ENCODE results near the gene ARMCX6.
A peak's percentile ranks its signal among the peaks of the same experiment; 100 is the strongest.

Gene ARMCX6

GRCh38 chrX:101642093-101642492 lies 24.3 kb upstream of the ARMCX6 start:
- DNase-seq (no peak), ATAC-seq (ENCODE audit: insufficient read depth, low read depth) (no peak)
- Histone ChIP-seq H2AFZ (ENCODE audit: low read depth, low read length) (no peak overlapping the region), H4K20me1 (ENCODE audit: insufficient read depth, low read length) (no peaks in the 10 kb centered on the region), H3K27me3 (ENCODE audit: insufficient read depth, low read length, poor library complexity) (no peaks in the 10 kb centered on the region), H3K36me3 (ENCODE audit: insufficient read depth, low read length) (no peaks in the 10 kb centered on the region), H3K4me1 (ENCODE audit: insufficient read depth, low read length) (no peaks in the 10 kb centered on the region), H3K9ac (ENCODE audit: low read depth, low read length) (no peak overlapping the region), H3K79me2 (ENCODE audit: insufficient read depth, low read length) (no peaks in the 10 kb centered on the region), H3K9me3 (ENCODE audit: insufficient read depth, low read length, severe bottlenecking) (no peaks in the 10 kb centered on the region), H3K4me2 (ENCODE audit: insufficient read depth, low read length) (no peak overlapping the region), H3K27ac (ENCODE audit: low read length) (no peak overlapping the region), H3K4me3 (ENCODE audit: low read depth in 1 of 2, low read length in 2 of 2) (no peak overlapping the region)
- no peak for TF ChIP-seq EZH2 (IDR thresholded peaks at IDR 0.05; ENCODE audit: borderline replicate concordance, low read depth, low read length, severe bottlenecking)
- no peak for TF ChIP-seq CTCF (IDR thresholded peaks at IDR 0.05; ENCODE audit: borderline replicate concordance, extremely low read depth, low read length, poor library complexity, severe bottlenecking)

GRCh38 chrX:101639583-101639982 lies 21.8 kb upstream of the ARMCX6 start:
- ATAC-seq (ENCODE audit: insufficient read depth, low read depth) (no peak), DNase-seq (no peak)
- Histone ChIP-seq H4K20me1 (ENCODE audit: insufficient read depth, low read length) (no peaks in the 10 kb centered on the region), H2AFZ (ENCODE audit: low read depth, low read length) (no peak overlapping the region), H3K9me3 (ENCODE audit: insufficient read depth, low read length, severe bottlenecking) (no peaks in the 10 kb centered on the region), H3K27me3 (ENCODE audit: insufficient read depth, low read length, poor library complexity) (no peaks in the 10 kb centered on the region), H3K4me1 (ENCODE audit: insufficient read depth, low read length) (no peaks in the 10 kb centered on the region), H3K9ac (ENCODE audit: low read depth, low read length) (no peak overlapping the region), H3K27ac (ENCODE audit: low read length) (no peak overlapping the region), H3K4me2 (ENCODE audit: insufficient read depth, low read length) (no peak overlapping the region), H3K4me3 (ENCODE audit: low read depth in 1 of 2, low read length in 2 of 2) (no peak overlapping the region), H3K36me3 (ENCODE audit: insufficient read depth, low read length) (no peaks in the 10 kb centered on the region), H3K79me2 (ENCODE audit: insufficient read depth, low read length) (no peaks in the 10 kb centered on the region)
- TF ChIP-seq EZH2 (IDR thresholded peaks at IDR 0.05; ENCODE audit: borderline replicate concordance, low read depth, low read length, severe bottlenecking) (no peak), CTCF (IDR thresholded peaks at IDR 0.05; ENCODE audit: borderline replicate concordance, extremely low read depth, low read length, poor library complexity, severe bottlenecking) (no peak)

- no peak for TF ChIP-seq CTCF (IDR thresholded peaks at IDR 0.05; ENCODE audit: borderline replicate concordance, extremely low read depth, low read length, poor library complexity, severe bottlenecking)
- TF ChIP-seq EZH2 (IDR thresholded peaks at IDR 0.05; ENCODE audit: borderline replicate concordance, low read depth, low read length, severe bottlenecking): no peak
- peak; percentile 45 for DNase-seq
- H3K27ac ChIP-seq (ENCODE audit: low read length): no peak overlapping the region
Measured at GRCh38 chrX:101619364-101619763, 1.6 kb upstream of the ARMCX6 start.

GRCh38 chrX:101605728-101606127 lies 12.1 kb downstream of the ARMCX6 start:
- Histone ChIP-seq H3K27me3 (ENCODE audit: insufficient read depth, low read length, poor library complexity) (peaks cover 3% of the 10 kb centered on the region), H2AFZ (ENCODE audit: low read depth, low read length) (no peak overlapping the region), H3K9me3 (ENCODE audit: insufficient read depth, low read length, severe bottlenecking) (no peaks in the 10 kb centered on the region), H3K27ac (ENCODE audit: low read length) (no peak overlapping the region), H3K79me2 (ENCODE audit: insufficient read depth, low read length) (no peaks in the 10 kb centered on the region), H3K9ac (ENCODE audit: low read depth, low read length) (no peak overlapping the region), H3K4me2 (ENCODE audit: insufficient read depth, low read length) (no peak overlapping the region), H3K4me3 (ENCODE audit: low read depth in 1 of 2, low read length in 2 of 2) (no peak overlapping the region), H3K36me3 (ENCODE audit: insufficient read depth, low read length) (no peaks in the 10 kb centered on the region), H3K4me1 (ENCODE audit: insufficient read depth, low read length) (no peaks in the 10 kb centered on the region), H4K20me1 (ENCODE audit: insufficient read depth, low read length) (no peaks in the 10 kb centered on the region)
- ATAC-seq (ENCODE audit: insufficient read depth, low read depth): no peak
- DNase-seq: no peak
- TF ChIP-seq CTCF (IDR thresholded peaks at IDR 0.05; ENCODE audit: borderline replicate concordance, extremely low read depth, low read length, poor library complexity, severe bottlenecking) (no peak), EZH2 (IDR thresholded peaks at IDR 0.05; ENCODE audit: borderline replicate concordance, low read depth, low read length, severe bottlenecking) (no peak)

More at GRCh38 chrX:101619364-101619763, 1.6 kb upstream of the ARMCX6 start:
- Histone ChIP-seq H3K9ac (ENCODE audit: low read depth, low read length) (no peak overlapping the region), H3K4me3 (ENCODE audit: low read depth in 1 of 2, low read length in 2 of 2) (no peak overlapping the region), H2AFZ (ENCODE audit: low read depth, low read length) (no peak overlapping the region), H3K36me3 (ENCODE audit: insufficient read depth, low read length) (peaks cover 9% of the 10 kb centered on the region), H3K9me3 (ENCODE audit: insufficient read depth, low read length, severe bottlenecking) (no peaks in the 10 kb centered on the region), H3K4me1 (ENCODE audit: insufficient read depth, low read length) (peaks cover 42% of the 10 kb centered on the region), H3K4me2 (ENCODE audit: insufficient read depth, low read length) (no peak overlapping the region), H3K79me2 (ENCODE audit: insufficient read depth, low read length) (peaks cover 21% of the 10 kb centered on the region), H3K27me3 (ENCODE audit: insufficient read depth, low read length, poor library complexity) (no peaks in the 10 kb centered on the region), H4K20me1 (ENCODE audit: insufficient read depth, low read length) (no peaks in the 10 kb centered on the region)
- peak; percentile 39; the same call in 2 of the 3 replicates for ATAC-seq (ENCODE audit: insufficient read depth, low read depth)

Data from DND-41 (cell line).